Activated naive CD4-positive, alpha-beta T cell treated with anti-CD3 and anti-CD28 coated beads, Interleukin-2, amount 50 U/mL, for 24 hours (primary cell): ENCODE results near the gene ROMO1.
"Not testable (repeated sequence)": the region's sequence is repeated elsewhere in the genome, so short reads cannot be mapped to it uniquely, and the experiment has no call there.

Source experiments
- H3K27ac Mint-ChIP-seq: one replicate; pipeline ENCODE4 v1.8.0; 2021; ENCODE audit warnings: mild to moderate bottlenecking, mixed read lengths
- H3K27me3 Mint-ChIP-seq: one replicate; pipeline ENCODE4 v1.8.0; 2021; ENCODE audit warnings: mixed read lengths
- H3K36me3 Mint-ChIP-seq: one replicate; pipeline ENCODE4 v1.8.0; 2021; ENCODE audit warnings: mixed read lengths
- H3K4me1 Mint-ChIP-seq: one replicate; pipeline ENCODE4 v1.8.0; 2021; ENCODE audit warnings: mixed read lengths
- H3K4me3 Mint-ChIP-seq: one replicate; pipeline ENCODE4 v1.8.0; 2021; ENCODE audit warnings: mild to moderate bottlenecking, mixed read lengths
- H3K9me3 Mint-ChIP-seq: one replicate; pipeline ENCODE4 v1.8.0; 2021; ENCODE audit warnings: mixed read lengths

Gene ROMO1

GRCh38 chr20:35716330-35716729 is 17.1 kb downstream of the ROMO1 start:
- H3K27me3 Mint-ChIP-seq, result no peaks in the 10 kb centered on the region
- H3K9me3 Mint-ChIP-seq, result no peaks in the 10 kb centered on the region
- H3K4me1 Mint-ChIP-seq, result peaks cover 58% of the 10 kb centered on the region
- H3K4me3 Mint-ChIP-seq, result no peak overlapping the region
- H3K27ac Mint-ChIP-seq, result peak overlapping the region; percentile 41
- H3K36me3 Mint-ChIP-seq, result peaks cover 8% of the 10 kb centered on the region

GRCh38 chr20:35718321-35718720 is 19.1 kb downstream of the ROMO1 start:
- peaks cover 17% of the 10 kb centered on the region for H3K36me3 Mint-ChIP-seq
- H3K4me1 Mint-ChIP-seq, result peaks cover 56% of the 10 kb centered on the region
- not testable (repeated sequence) for H3K4me3 Mint-ChIP-seq, H3K27me3 Mint-ChIP-seq, H3K9me3 Mint-ChIP-seq
- H3K27ac Mint-ChIP-seq, result peak overlapping the region; percentile 88

- Mint-ChIP-seq H3K4me1 (peaks cover 50% of the 10 kb centered on the region), H3K27ac (no peak overlapping the region)
These were observed 19.9 kb downstream of the ROMO1 start for GRCh38 chr20:35718972-35719635.

GRCh38 chr20:35719717-35720116 is 20.5 kb downstream of the ROMO1 start:
- peaks cover 21% of the 10 kb centered on the region for H3K36me3 Mint-ChIP-seq

More at GRCh38 chr20:35718972-35719635, 19.9 kb downstream of the ROMO1 start:
- Mint-ChIP-seq H3K9me3 (no peaks in the 10 kb centered on the region), H3K36me3 (peaks cover 17% of the 10 kb centered on the region), H3K27me3 (no peaks in the 10 kb centered on the region), H3K4me3 (no peak overlapping the region)

GRCh38 chr20:35720165-35721123 is 21.2 kb downstream of the ROMO1 start:
- Mint-ChIP-seq H3K36me3 (peaks cover 22% of the 10 kb centered on the region), H3K27ac (peak overlapping the region; percentile 59), H3K4me3 (no peak overlapping the region), H3K4me1 (peaks cover 48% of the 10 kb centered on the region), H3K9me3 (no peaks in the 10 kb centered on the region), H3K27me3 (no peaks in the 10 kb centered on the region)

More at GRCh38 chr20:35719717-35720116, 20.5 kb downstream of the ROMO1 start:
- no peak overlapping the region for H3K27ac Mint-ChIP-seq
- H3K4me3 Mint-ChIP-seq, result no peak overlapping the region
- H3K9me3 Mint-ChIP-seq, result no peaks in the 10 kb centered on the region
- peaks cover 45% of the 10 kb centered on the region for H3K4me1 Mint-ChIP-seq
- H3K27me3 Mint-ChIP-seq, result no peaks in the 10 kb centered on the region

- H3K36me3 Mint-ChIP-seq, result peaks cover 22% of the 10 kb centered on the region
- no peaks in the 10 kb centered on the region for H3K9me3 Mint-ChIP-seq
- peaks cover 46% of the 10 kb centered on the region for H3K4me1 Mint-ChIP-seq
- no peaks in the 10 kb centered on the region for H3K27me3 Mint-ChIP-seq
- no peak overlapping the region for H3K27ac Mint-ChIP-seq
- peak overlapping the region; percentile 19 for H3K4me3 Mint-ChIP-seq
These were observed 22.0 kb downstream of the ROMO1 start for GRCh38 chr20:35721219-35721618.

- Mint-ChIP-seq H3K9me3 (no peaks in the 10 kb centered on the region), H3K36me3 (peaks cover 21% of the 10 kb centered on the region), H3K27me3 (no peaks in the 10 kb centered on the region), H3K4me3 (peak overlapping the region; percentile 19), H3K4me1 (peaks cover 43% of the 10 kb centered on the region), H3K27ac (peak overlapping the region; percentile 77)
These were observed 22.4 kb downstream of the ROMO1 start for GRCh38 chr20:35721621-35722020.

GRCh38 chr20:35723275-35723639 is 24.1 kb downstream of the ROMO1 start:
- Mint-ChIP-seq H3K36me3 (peaks cover 19% of the 10 kb centered on the region), H3K4me1 (peaks cover 34% of the 10 kb centered on the region)
- H3K27me3 Mint-ChIP-seq, H3K4me3 Mint-ChIP-seq, H3K27ac Mint-ChIP-seq, H3K9me3 Mint-ChIP-seq: not testable (repeated sequence)

GRCh38 chr20:35723652-35724320 is 24.6 kb downstream of the ROMO1 start:
- H3K4me1 Mint-ChIP-seq, result peaks cover 33% of the 10 kb centered on the region
- not testable (repeated sequence) for H3K4me3 Mint-ChIP-seq

GRCh38 chr20:35724321-35725230 is 25.4 kb downstream of the ROMO1 start:
- H3K27ac Mint-ChIP-seq, result peak overlapping the region; percentile 31
- no peaks in the 10 kb centered on the region for H3K27me3 Mint-ChIP-seq
- no peak overlapping the region for H3K4me3 Mint-ChIP-seq
- peaks cover 19% of the 10 kb centered on the region for H3K36me3 Mint-ChIP-seq
- H3K4me1 Mint-ChIP-seq, result peaks cover 38% of the 10 kb centered on the region
- no peaks in the 10 kb centered on the region for H3K9me3 Mint-ChIP-seq

More at GRCh38 chr20:35723652-35724320, 24.6 kb downstream of the ROMO1 start:
- not testable (repeated sequence) for H3K9me3 Mint-ChIP-seq, H3K27me3 Mint-ChIP-seq
- Mint-ChIP-seq H3K27ac (peak overlapping the region; percentile 31), H3K36me3 (peaks cover 19% of the 10 kb centered on the region)

- Mint-ChIP-seq H3K4me1 (peaks cover 41% of the 10 kb centered on the region), H3K36me3 (peaks cover 18% of the 10 kb centered on the region), H3K27me3 (no peaks in the 10 kb centered on the region), H3K27ac (peak overlapping the region; percentile 30), H3K9me3 (no peaks in the 10 kb centered on the region), H3K4me3 (no peak overlapping the region)
These were observed 27.9 kb downstream of the ROMO1 start for GRCh38 chr20:35726842-35727711.

GRCh38 chr20:35729283-35729807 is 30.1 kb downstream of the ROMO1 start:
- H3K27ac Mint-ChIP-seq, result no peak overlapping the region
- no peak overlapping the region for H3K4me3 Mint-ChIP-seq
- H3K4me1 Mint-ChIP-seq, result peaks cover 59% of the 10 kb centered on the region
- no peaks in the 10 kb centered on the region for H3K9me3 Mint-ChIP-seq
- H3K36me3 Mint-ChIP-seq, result peaks cover 19% of the 10 kb centered on the region
- no peaks in the 10 kb centered on the region for H3K27me3 Mint-ChIP-seq

- Mint-ChIP-seq H3K36me3 (peaks cover 20% of the 10 kb centered on the region), H3K27me3 (no peaks in the 10 kb centered on the region), H3K9me3 (no peaks in the 10 kb centered on the region), H3K4me1 (peaks cover 62% of the 10 kb centered on the region), H3K4me3 (peak overlapping the region; percentile 50), H3K27ac (no peak overlapping the region)
These were observed 30.8 kb downstream of the ROMO1 start for GRCh38 chr20:35729836-35730582.
